Measurements from ENCODE around the gene UTP18. TPM values are rescaled to one million over a fixed set of nuclear protein-coding genes. Genes with fewer than 3 reads are reported as not detected.

UTP18 gene
- total and polyA plus RNA-seq, 2 of the 13 experiments (the other 11 are each of a cell fraction or from before 2014, with no cell fraction given) = 35.2 to 104 TPM

GRCh38 chr17:51322390-51323029, 62.2 kb downstream of the UTP18 start:
- POLR2A ChIA-PET = no interaction called here
- peak; percentile 66 for DNase-seq (ENCODE audit: low spot score)
- Histone ChIP-seq H4K20me1 (ENCODE audit: insufficient read depth, low read length) (no peaks in the 10 kb centered on the region), H3K4me2 (ENCODE audit: low read depth, low read length) (no peak overlapping the region), H3K9me3 (ENCODE audit: low read length) (peaks cover 7% of the 10 kb centered on the region; the same call in 1 of the 2 replicates), H3K27ac (ENCODE audit: extremely low read length, insufficient read depth, low read length) (no peak overlapping the region), H3K9ac (ENCODE audit: insufficient read depth, low read depth, low read length) (no peak overlapping the region), H3K4me3 (replicated peaks in 1 of 3; ENCODE audit: insufficient read depth in 1 of 3, low read depth in 2 of 3, low read length in 3 of 3) (no peak overlapping the region), H3K4me1 (ENCODE audit: insufficient read depth, low read length) (no peaks in the 10 kb centered on the region), H3K36me3 (replicated peaks in 1 of 2; ENCODE audit: control insufficient read depth in 1 of 2, insufficient read depth in 2 of 2, low read length in 2 of 2) (no peaks in the 10 kb centered on the region), H3K79me2 (ENCODE audit: insufficient read depth, low read length) (no peaks in the 10 kb centered on the region), H3K27me3 (ENCODE audit: control insufficient read depth in 1 of 2, insufficient read depth in 2 of 2, low read length in 2 of 2) (no peaks in the 10 kb centered on the region), H2AFZ (ENCODE audit: low read length) (no peak overlapping the region)
- in situ Hi-C loops (cut with HindIII; ENCODE audit: extremely low pct_ligation_motif_present, low pct_unique_long_range_greater_than_20kb) (no loop called here), intact Hi-C loops (cut with micrococcal nuclease; ENCODE audit: unreplicated experiment) (loop anchor here (2.0 kb wide), 1 partner anchor 212 kb away; no protein-coding TSS in a partner anchor)
- ATAC-seq = peak; percentile 99
- WGBS (ENCODE audit: low lambda C conversion rate) = 28% methylated on average over 3 of the region's 3 CpGs
- FAIRE-seq = peak; percentile 98
- no TSS peak for BruUV-seq (replicated peaks)
- CTCF ChIA-PET (ENCODE audit: low intra/inter-chr PET ratio, low total read pairs) = interaction anchor here (0.6 kb wide), 1 partner anchor 24 kb away, joined by 3 read pairs; no protein-coding TSS in a partner anchor
- no peak for TF ChIP-seq DNMT1 (CRISPR knock-in tag; IDR thresholded peaks at IDR 0.05)
- TF ChIP-seq ZNF460 (CRISPR knock-in tag; IDR thresholded peaks at IDR 0.05; ENCODE audit: borderline replicate concordance) = no peak
- no peak for TF ChIP-seq FOXA1 (IDR thresholded peaks at IDR 0.05)
- peak; percentile 98 for TF ChIP-seq FOXA1 (CRISPR knock-in tag; IDR thresholded peaks at IDR 0.05)
- no peak for TF ChIP-seq ZNF609 (CRISPR knock-in tag; IDR thresholded peaks at IDR 0.05; ENCODE audit: borderline replicate concordance)
- no peak for TF ChIP-seq ZNF790 (CRISPR knock-in tag; IDR thresholded peaks at IDR 0.05; ENCODE audit: borderline replicate concordance)
- peak; percentile 32; the same call in 1 of the 2 replicates for TF ChIP-seq DRAP1 (CRISPR knock-in tag; IDR thresholded peaks at IDR 0.05)
- no peak for TF ChIP-seq POLR2AphosphoS5 (IDR thresholded peaks at IDR 0.05; ENCODE audit: low read depth, low read length)
- peak; percentile 87 for TF ChIP-seq FOXA3 (CRISPR knock-in tag; IDR thresholded peaks at IDR 0.05)
- TF ChIP-seq GATAD2A (CRISPR knock-in tag; IDR thresholded peaks at IDR 0.05) = no peak
- TF ChIP-seq TCF12 (IDR thresholded peaks at IDR 0.05) = no peak
- no peak for TF ChIP-seq TCF12 (CRISPR knock-in tag; IDR thresholded peaks at IDR 0.05)
- no peak for TF ChIP-seq HNRNPK (IDR thresholded peaks at IDR 0.05; ENCODE audit: low read depth, low read length, poor library complexity, severe bottlenecking)
- TF ChIP-seq ZNF746 (CRISPR knock-in tag; IDR thresholded peaks at IDR 0.05) = no peak
- TF ChIP-seq ZNF570 (CRISPR knock-in tag; IDR thresholded peaks at IDR 0.05; ENCODE audit: borderline replicate concordance) = no peak
- 0 out of 2 replicates have a peak, but pooled peaks have one; percentile 15 for TF ChIP-seq FOXK1 (CRISPR knock-in tag; IDR thresholded peaks at IDR 0.05; ENCODE audit: borderline replicate concordance, low read depth)
- TF ChIP-seq ZBTB21 (CRISPR knock-in tag; IDR thresholded peaks at IDR 0.05) = no peak
- no peak for TF ChIP-seq HOXA5 (CRISPR knock-in tag; IDR thresholded peaks at IDR 0.05)
- peak; percentile 74 for TF ChIP-seq SMC3 (IDR thresholded peaks at IDR 0.05; ENCODE audit: low read length)
- no peak for TF ChIP-seq ZNF792 (CRISPR knock-in tag; IDR thresholded peaks at IDR 0.05)
- no peak for TF ChIP-seq NPAS2 (CRISPR knock-in tag; IDR thresholded peaks at IDR 0.05; ENCODE audit: borderline replicate concordance)
- no peak for TF ChIP-seq ZBTB8A (CRISPR knock-in tag; IDR thresholded peaks at IDR 0.05; ENCODE audit: borderline replicate concordance, low read depth)

Measured in HepG2 (cell line).